ENCODE data around the gene CTNNA3. TPM values are rescaled to one million over a fixed set of nuclear protein-coding genes. Genes with fewer than 3 reads are reported as not detected.

CTNNA3 gene
- total RNA-seq, 6 experiments from 2014 or later = 0.19 to 3.6 (median 1.2) TPM

DNA sequence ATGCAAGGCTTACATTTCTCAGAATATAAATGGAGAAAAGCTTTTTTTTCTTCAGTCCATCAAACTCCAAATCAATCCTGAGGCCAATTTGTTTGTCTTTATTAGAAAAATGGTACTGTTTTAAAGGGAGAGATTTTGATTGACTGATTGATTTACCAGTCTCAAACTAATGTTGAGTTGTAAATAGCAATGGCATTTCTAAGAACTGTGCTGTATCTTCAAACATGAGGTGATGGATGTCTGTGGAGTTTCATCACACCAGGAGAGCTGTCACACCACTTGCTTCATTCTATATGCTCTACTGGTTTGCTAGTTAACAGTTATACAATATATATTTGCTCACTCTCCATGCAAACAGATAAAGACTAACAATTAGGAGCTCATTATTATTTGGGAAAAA lies 809.1 kb downstream of the CTNNA3 start:
- intact Hi-C loops (cut with DNase I) = no loop called here
- no peak for TF ChIP-seq POLR2A (IDR thresholded peaks at IDR 0.05)

DNA sequence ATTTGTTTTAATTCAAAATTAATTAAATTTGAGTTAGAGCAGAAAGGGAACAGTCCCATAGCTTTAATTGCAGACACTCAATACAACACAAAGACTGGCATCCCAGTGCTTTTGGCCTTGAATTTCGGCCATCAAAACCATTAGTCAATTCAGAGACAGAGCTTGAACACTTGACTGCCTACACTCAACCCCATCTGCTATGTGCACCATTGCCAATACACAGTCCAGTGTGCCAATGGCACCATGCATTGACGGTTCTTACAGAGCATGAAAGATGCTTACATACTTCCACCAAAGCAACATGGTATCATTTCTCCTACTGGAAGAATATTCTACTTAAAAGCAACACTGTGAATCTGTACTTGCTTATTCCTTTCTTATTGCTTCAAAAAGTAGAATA lies 813.7 kb downstream of the CTNNA3 start:
- Histone ChIP-seq H3K27ac (no peak overlapping the region), H3K27me3 (no peaks in the 10 kb centered on the region), H3K9me3 (no peaks in the 10 kb centered on the region), H3K4me1 (no peaks in the 10 kb centered on the region), H3K36me3 (no peaks in the 10 kb centered on the region), H3K4me3 (no peak overlapping the region)
- intact Hi-C loops (cut with DNase I) = no loop called here
- ATAC-seq (no peak), DNase-seq (no peak)
- TF ChIP-seq POLR2A (IDR thresholded peaks at IDR 0.05) = no peak
- TF ChIP-seq, protein P1, sequence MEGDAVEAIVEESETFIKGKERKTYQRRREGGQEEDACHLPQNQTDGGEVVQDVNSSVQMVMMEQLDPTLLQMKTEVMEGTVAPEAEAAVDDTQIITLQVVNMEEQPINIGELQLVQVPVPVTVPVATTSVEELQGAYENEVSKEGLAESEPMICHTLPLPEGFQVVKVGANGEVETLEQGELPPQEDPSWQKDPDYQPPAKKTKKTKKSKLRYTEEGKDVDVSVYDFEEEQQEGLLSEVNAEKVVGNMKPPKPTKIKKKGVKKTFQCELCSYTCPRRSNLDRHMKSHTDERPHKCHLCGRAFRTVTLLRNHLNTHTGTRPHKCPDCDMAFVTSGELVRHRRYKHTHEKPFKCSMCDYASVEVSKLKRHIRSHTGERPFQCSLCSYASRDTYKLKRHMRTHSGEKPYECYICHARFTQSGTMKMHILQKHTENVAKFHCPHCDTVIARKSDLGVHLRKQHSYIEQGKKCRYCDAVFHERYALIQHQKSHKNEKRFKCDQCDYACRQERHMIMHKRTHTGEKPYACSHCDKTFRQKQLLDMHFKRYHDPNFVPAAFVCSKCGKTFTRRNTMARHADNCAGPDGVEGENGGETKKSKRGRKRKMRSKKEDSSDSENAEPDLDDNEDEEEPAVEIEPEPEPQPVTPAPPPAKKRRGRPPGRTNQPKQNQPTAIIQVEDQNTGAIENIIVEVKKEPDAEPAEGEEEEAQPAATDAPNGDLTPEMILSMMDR (IDR thresholded peaks at IDR 0.05) = no peak
- 72% methylated on average over 2 of the region's 2 CpGs for WGBS (ENCODE audit: insufficient coverage, low coverage, low lambda C conversion rate, missing lambda C conversion rate)

More for the DNA sequence above, 809.1 kb downstream of the CTNNA3 start:
- H3K4me1 ChIP-seq = no peaks in the 10 kb centered on the region
- no peak overlapping the region for H3K27ac ChIP-seq
- H3K36me3 ChIP-seq = no peaks in the 10 kb centered on the region
- H3K27me3 ChIP-seq = no peaks in the 10 kb centered on the region
- ATAC-seq (no peak), DNase-seq (no peak)
- no peak overlapping the region for H3K4me3 ChIP-seq
- no peaks in the 10 kb centered on the region for H3K9me3 ChIP-seq

DNA sequence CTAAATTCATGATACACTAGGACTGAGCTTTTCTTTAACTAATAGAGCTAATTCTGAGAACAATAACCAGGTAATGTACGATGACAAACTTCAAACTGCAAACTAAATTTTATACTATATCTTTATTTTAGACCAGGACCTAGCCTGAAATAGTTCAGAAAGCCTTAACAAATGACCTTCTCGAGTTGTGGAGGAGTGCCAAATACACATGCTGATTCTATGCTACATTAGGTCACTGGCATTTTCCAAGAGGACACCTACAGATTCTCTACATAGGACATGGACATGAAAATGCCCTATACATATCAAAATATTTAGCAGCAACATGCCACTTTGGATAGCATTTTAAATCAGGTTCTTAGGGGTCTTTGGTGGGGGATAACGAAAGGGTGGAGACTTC lies 814.2 kb downstream of the CTNNA3 start:
- no peaks in the 10 kb centered on the region for H3K36me3 ChIP-seq
- intact Hi-C loops (cut with DNase I) = no loop called here
- no peak for ATAC-seq
- H3K27me3 ChIP-seq = no peaks in the 10 kb centered on the region
- TF ChIP-seq, protein P1 (IDR thresholded peaks at IDR 0.05) = no peak
- TF ChIP-seq POLR2A (IDR thresholded peaks at IDR 0.05) = no peak
- WGBS (ENCODE audit: insufficient coverage, low coverage, low lambda C conversion rate, missing lambda C conversion rate) = 61% methylated on average over 3 of the region's 3 CpGs
- H3K9me3 ChIP-seq = no peaks in the 10 kb centered on the region
- no peak overlapping the region for H3K4me3 ChIP-seq
- H3K27ac ChIP-seq = no peak overlapping the region
- DNase-seq = no peak
- H3K4me1 ChIP-seq = no peaks in the 10 kb centered on the region

DNA sequence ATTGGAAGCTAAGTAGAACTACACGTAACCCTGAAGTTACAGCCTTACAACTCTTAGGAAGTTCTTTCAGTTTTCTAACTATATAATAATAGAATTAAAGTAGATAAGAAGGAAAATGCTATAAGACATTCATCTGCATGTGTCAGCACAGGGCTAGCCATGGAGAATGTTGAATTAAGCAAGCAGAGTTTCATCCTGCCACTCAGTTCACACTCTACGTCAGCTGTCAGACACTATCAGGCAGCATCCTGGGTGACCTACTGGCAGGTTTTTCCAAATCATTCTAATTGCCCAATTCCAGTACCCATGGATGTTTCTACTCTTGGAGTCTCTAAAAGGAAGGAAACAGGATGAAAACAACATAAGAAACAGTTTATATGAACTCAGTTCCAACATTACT lies 815.2 kb downstream of the CTNNA3 start:
- ATAC-seq (no peak), DNase-seq (no peak)
- Histone ChIP-seq H3K4me1 (no peaks in the 10 kb centered on the region), H3K36me3 (no peaks in the 10 kb centered on the region), H3K27ac (no peak overlapping the region), H3K4me3 (no peak overlapping the region), H3K9me3 (no peaks in the 10 kb centered on the region), H3K27me3 (no peaks in the 10 kb centered on the region)
- intact Hi-C loops (cut with DNase I) = no loop called here
- TF ChIP-seq, protein P1 (IDR thresholded peaks at IDR 0.05) = no peak
- no peak for TF ChIP-seq POLR2A (IDR thresholded peaks at IDR 0.05)
- WGBS (ENCODE audit: insufficient coverage, low coverage, low lambda C conversion rate, missing lambda C conversion rate) = 96% methylated on average over 2 of the region's 2 CpGs

DNA sequence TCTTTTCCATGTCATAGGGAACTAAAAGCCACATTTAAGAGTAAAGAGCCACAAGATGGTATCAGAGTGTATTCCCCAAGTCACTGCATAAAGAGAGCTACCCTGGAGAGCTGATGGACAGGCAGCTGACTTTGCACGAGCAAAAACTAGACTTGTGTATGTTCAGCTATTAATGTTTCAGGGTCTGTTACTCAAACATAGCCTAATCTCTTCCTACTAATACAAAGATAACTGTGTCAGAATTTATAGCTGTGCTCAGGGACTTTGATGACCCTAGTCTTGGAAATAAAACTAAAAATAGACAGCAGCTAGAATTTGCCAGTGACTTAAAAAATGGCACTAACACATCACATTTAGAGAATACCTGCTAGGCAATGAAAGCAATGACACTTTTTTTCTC lies 815.7 kb downstream of the CTNNA3 start:
- Histone ChIP-seq H3K9me3 (no peaks in the 10 kb centered on the region), H3K27ac (no peak overlapping the region), H3K36me3 (no peaks in the 10 kb centered on the region), H3K27me3 (no peaks in the 10 kb centered on the region), H3K4me3 (no peak overlapping the region), H3K4me1 (no peaks in the 10 kb centered on the region)
- WGBS (ENCODE audit: insufficient coverage, low coverage, low lambda C conversion rate, missing lambda C conversion rate) = 47% methylated on average over 1 of the region's 1 CpG
- no peak for ATAC-seq
- no peak for DNase-seq
- intact Hi-C loops (cut with DNase I) = no loop called here
- TF ChIP-seq POLR2A (IDR thresholded peaks at IDR 0.05) = no peak
- TF ChIP-seq, protein P1 (IDR thresholded peaks at IDR 0.05) = no peak

Measured in right lobe of liver (tissue), 6 donors.